HCT116 (cell line): ENCODE results near the gene KCNK18. TPM values are rescaled to one million over a fixed set of nuclear protein-coding genes. Genes with fewer than 3 reads are reported as not detected.

Experiments
- ATAC-seq: fragments of 200-7000 bp; cut with Tn5 transposase; 2 replicates; pipeline ENCODE4 v1.9.1; 2020; ENCODE audit warnings: mild to moderate bottlenecking, moderate library complexity
- BruUV-seq: library from RNA; stranded (reverse); fragments of 400-500 nt; replicated peaks from 2 replicates; lab custom pipeline; 2021; lab: Mats Ljungman, UMichigan
- CTCF ChIA-PET: fragments of 300-600 bp; sonication (Branson Sonifier 250); formaldehyde crosslinking; loops from one replicate; lab custom pipeline; 2021; ENCODE audit warnings: antibody characterized with exemption; lab: Charles Lee
- POLR2A ChIA-PET: fragments of 300-600, 350-600 bp; sonication (Branson Sonifier 250); formaldehyde crosslinking; loops from one replicate; lab custom pipeline; 2021; ENCODE audit warnings: antibody characterized with exemption; lab: Charles Lee
- RAD21 ChIA-PET, 2 experiments: fragments of 300-600 bp; sonication (Branson Sonifier 250); formaldehyde crosslinking; loops; one replicate each; lab custom pipeline; 2023; ENCODE audit warnings: low total read pairs in 2 of 2; ENCODE audit not compliant: uncharacterized antibody in 2 of 2, unreplicated experiment in 2 of 2, low non-redundant PET in 1 of 2; lab: Charles Lee
- DNase-seq: peaks from one replicate; pipeline ENCODE4 v3.0.0-alpha.2; 2010; ENCODE audit warnings: low read depth, low spot score
- H2AFZ ChIP-seq: fragments of 200-600 bp; shearing (Covaris generic), sonication (generic); 2 replicates; pipeline ENCODE4 v1.6.1; 2017; ENCODE audit warnings: low read depth, mixed run types, mixed read lengths, antibody characterized with exemption, low read length; ENCODE audit not compliant: poor library complexity, severe bottlenecking
- H3K27ac ChIP-seq: 2 replicates; pipeline ENCODE4 v1.5.1; 2012; ENCODE audit warnings: low read depth, low read length
- H3K27me3 ChIP-seq: fragments of 200-600 bp; sonication (generic); 2 replicates; pipeline ENCODE4 v1.6.1; 2016; ENCODE audit warnings: mixed run types, low read length, mixed read lengths; ENCODE audit not compliant: insufficient read depth
- H3K36me3 ChIP-seq, 2 experiments: fragments of 200-500 bp in 1 of 2; fragments of 200-600 bp in 1 of 2; sonication (Bioruptor generic) in 1 of 2; sonication (generic) in 1 of 2; 2 replicates each; pipeline versions ENCODE4 v1.5.1 to v1.6.1; 2014 to 2016; ENCODE audit warnings: low read length in 2 of 2, inconsistent platforms in 1 of 2, mixed read lengths in 1 of 2, mixed run types in 1 of 2; ENCODE audit not compliant: insufficient read depth in 2 of 2, control insufficient read depth in 1 of 2
- H3K4me1 ChIP-seq, 2 experiments: fragments of 200-600 bp in 1 of 2; sonication (generic) in 1 of 2; 2 replicates each; pipeline versions ENCODE4 v1.5.1 to v1.6.1; 2012 to 2017; ENCODE audit warnings: low read length in 2 of 2, inconsistent platforms in 1 of 2, mild to moderate bottlenecking in 1 of 2, mixed read lengths in 1 of 2, mixed run types in 1 of 2, moderate library complexity in 1 of 2; ENCODE audit not compliant: insufficient read depth in 2 of 2, control insufficient read depth in 1 of 2
- H3K4me2 ChIP-seq: fragments of 200-600 bp; sonication (generic); 2 replicates; pipeline ENCODE4 v1.6.1; 2017; ENCODE audit warnings: mixed run types, low read length, mixed read lengths
- H3K4me3 ChIP-seq, 2 experiments: fragments of 200-600 bp in 1 of 2; sonication (generic) in 1 of 2; replicated peaks in 1 of 2; 2 replicates each; pipeline ENCODE4 v1.5.1; 2011 to 2016; ENCODE audit warnings: low read length in 2 of 2, control low read depth in 1 of 2, low read depth in 1 of 2, mild to moderate bottlenecking in 1 of 2, mixed read lengths in 1 of 2, mixed run types in 1 of 2
- H3K79me2 ChIP-seq: fragments of 200-600 bp; sonication (generic); 2 replicates; pipeline ENCODE4 v1.6.1; 2017; ENCODE audit warnings: mild to moderate bottlenecking, mixed run types, low read length, moderate library complexity, mixed read lengths; ENCODE audit not compliant: insufficient read depth
- H3K9ac ChIP-seq: fragments of 200-600 bp; sonication (generic); 2 replicates; pipeline ENCODE4 v1.6.1; 2016; ENCODE audit warnings: low read length, mixed read lengths
- H3K9me2 ChIP-seq: fragments of 200-600 bp; sonication (generic), shearing (Covaris generic); 2 replicates; pipeline ENCODE4 v1.6.1; 2017; ENCODE audit warnings: mixed run types, mild to moderate bottlenecking, moderate library complexity; ENCODE audit not compliant: insufficient read depth
- H3K9me3 ChIP-seq, 2 experiments: fragments of 200-500 bp in 1 of 2; fragments of 200-600 bp in 1 of 2; sonication (Bioruptor generic) in 1 of 2; sonication (generic) in 1 of 2; 2 replicates each; pipeline ENCODE4 v1.6.1; 2014 to 2017; ENCODE audit warnings: low read length in 2 of 2, mixed read lengths in 2 of 2, inconsistent platforms in 1 of 2, low read depth in 1 of 2, mild to moderate bottlenecking in 1 of 2, mixed run types in 1 of 2, moderate library complexity in 1 of 2; ENCODE audit not compliant: control insufficient read depth in 1 of 2, insufficient read depth in 1 of 2
- H4K20me1 ChIP-seq: fragments of 200-600 bp; sonication (generic), shearing (Covaris generic); 2 replicates; pipeline ENCODE4 v1.6.1; 2017; ENCODE audit warnings: mixed run types, mild to moderate bottlenecking, moderate library complexity; ENCODE audit not compliant: insufficient read depth
- CEBPB ChIP-seq: IDR thresholded peaks from 2 replicates; pipeline ENCODE4 v1.6.1; 2012; ENCODE audit warnings: low read depth
- ELF1 ChIP-seq: IDR thresholded peaks from 2 replicates; pipeline ENCODE4 v1.6.1; 2012; ENCODE audit warnings: low read depth, borderline replicate concordance
- FOSL1 ChIP-seq: IDR thresholded peaks from 2 replicates; pipeline ENCODE4 v1.6.1; 2012; ENCODE audit warnings: low read depth
- MAX ChIP-seq: IDR thresholded peaks from 2 replicates; pipeline ENCODE4 v1.6.1; 2012
- POLR2A ChIP-seq: IDR thresholded peaks from 2 replicates; pipeline ENCODE4 v1.7.0; 2011; ENCODE audit warnings: borderline replicate concordance; ENCODE audit not compliant: insufficient read depth, insufficient read length; ENCODE audit errors: extremely low read depth
- POLR2AphosphoS5 ChIP-seq: IDR thresholded peaks from 2 replicates; pipeline ENCODE4 v1.6.1; 2011; ENCODE audit warnings: mild to moderate bottlenecking, low read depth, low read length, moderate library complexity
- SIN3A ChIP-seq: IDR thresholded peaks from 2 replicates; pipeline ENCODE4 v1.6.1; 2012; ENCODE audit warnings: low read depth
- SP1 ChIP-seq: IDR thresholded peaks from 2 replicates; pipeline ENCODE4 v1.6.1; 2012; ENCODE audit warnings: low read depth
- TCF7L2 ChIP-seq: IDR thresholded peaks from 2 replicates; pipeline ENCODE4 v1.7.0; 2011; ENCODE audit warnings: borderline replicate concordance, inconsistent platforms; ENCODE audit not compliant: insufficient read depth, insufficient read length; ENCODE audit errors: extremely low read depth
- YY1 ChIP-seq: IDR thresholded peaks from 2 replicates; pipeline ENCODE4 v1.6.1; 2011; ENCODE audit warnings: low read length, low read depth, moderate library complexity, mild to moderate bottlenecking; ENCODE audit not compliant: insufficient replicate concordance; ENCODE audit errors: extremely low read depth
- ZBTB33 ChIP-seq: IDR thresholded peaks from 2 replicates; pipeline ENCODE4 v1.6.1; 2011; ENCODE audit warnings: mild to moderate bottlenecking, low read length, moderate library complexity; ENCODE audit not compliant: insufficient replicate concordance; ENCODE audit errors: extremely low read depth
- intact Hi-C: fragments of 100-400 bp; cut with micrococcal nuclease; formaldehyde crosslinking; loops from 2 replicates; pipeline ENCODE4 v1.10.0; 2022
- total RNA-seq: library from RNA; stranded (reverse); gene quantifications from one replicate; pipeline ENCODE4 v1.2.1, GENCODE V29; 2021; ENCODE audit not compliant: unreplicated experiment

Gene KCNK18
- total RNA-seq, 1 experiment from 2014 or later = not detected

GRCh38 chr10:117159390-117159789 is 37.9 kb upstream of the KCNK18 start:
- no peaks in the 10 kb centered on the region for H3K4me1 ChIP-seq
- peaks cover 13% of the 10 kb centered on the region; the same call in 1 of the 2 replicates for H3K27me3 ChIP-seq
- H3K27ac ChIP-seq = no peak overlapping the region
- DNase-seq (no peak), ATAC-seq (no peak)
- H4K20me1 ChIP-seq = no peaks in the 10 kb centered on the region
- H3K4me2 ChIP-seq = no peak overlapping the region
- no peak overlapping the region for H2AFZ ChIP-seq
- CTCF ChIA-PET = interaction anchor here (0.9 to 3.3 kb wide), 3 partner anchors 8 to 363 kb away, joined by 3 to 19 read pairs (median 4); no protein-coding TSS in a partner anchor
- POLR2A ChIA-PET = no interaction called here
- TF ChIP-seq ELF1 (no peak), POLR2AphosphoS5 (no peak), FOSL1 (no peak), CEBPB (no peak), YY1 (no peak), MAX (no peak), SP1 (no peak), TCF7L2 (no peak), ZBTB33 (no peak), POLR2A (no peak), SIN3A (no peak)
- no peaks in the 10 kb centered on the region for H3K36me3 ChIP-seq
- no peak overlapping the region for H3K9ac ChIP-seq
- H3K79me2 ChIP-seq = no peaks in the 10 kb centered on the region
- no peaks in the 10 kb centered on the region for H3K9me2 ChIP-seq
- RAD21 ChIA-PET = no interaction called here
- intact Hi-C loops = no loop called here
- no TSS peak for BruUV-seq
- H3K4me3 ChIP-seq = no peak overlapping the region
- no peaks in the 10 kb centered on the region for H3K9me3 ChIP-seq
